GM12878 (cell line): ENCODE data around the gene PNPLA5. TPM values are rescaled to one million over a fixed set of nuclear protein-coding genes. Genes with fewer than 3 reads are reported as not detected.

Experiments
- ATAC-seq: fragments of 200-7000 bp; cut with Tn5 transposase; 3 replicates; pipeline ENCODE4 v1.9.1; 2020; ENCODE audit warnings: mild to moderate bottlenecking, moderate library complexity
- BruUV-seq: library from RNA; stranded (reverse); fragments of 400-500 nt; replicated peaks from 2 replicates; lab custom pipeline; 2021; lab: Mats Ljungman, UMichigan
- CTCF ChIA-PET: fragments of 300-600 bp; sonication (Branson Sonifier 250); formaldehyde crosslinking; extraction: SDS; loops from one replicate; lab custom pipeline; 2021; ENCODE audit warnings: inconsistent platforms; lab: Yijun Ruan, JAX
- POLR2A ChIA-PET: fragments of 350-600 bp; formaldehyde crosslinking; extraction: SDS; loops from one replicate; lab custom pipeline; 2021; ENCODE audit warnings: inconsistent platforms; lab: Charles Lee
- RAD21 ChIA-PET: fragments of 300-600 bp; sonication (Branson Sonifier 250); formaldehyde crosslinking; loops from one replicate; lab custom pipeline; 2023; ENCODE audit warnings: antibody characterized with exemption; ENCODE audit not compliant: unreplicated experiment; lab: Charles Lee
- SMC1A ChIA-PET: fragments of 300-600 bp; sonication (Branson Sonifier 250); formaldehyde crosslinking; loops from one replicate; lab custom pipeline; 2023; ENCODE audit not compliant: unreplicated experiment, uncharacterized antibody; lab: Charles Lee
- DNase-seq: peaks from one replicate; pipeline ENCODE4 v3.0.0-alpha.2; 2011; ENCODE audit warnings: low read depth, low spot score
- FAIRE-seq: peaks from 3 replicates; lab custom pipeline; 2011; peaks lifted over from hg19 to GRCh38; lab: Jason Lieb, UNC
- H2AFZ ChIP-seq: 2 replicates; pipeline ENCODE4 v1.6.0; 2011; ENCODE audit warnings: low read depth, low read length, control low read depth; ENCODE audit not compliant: control insufficient read depth
- H3K27ac ChIP-seq: 2 replicates; pipeline ENCODE4 v1.5.1; 2011; ENCODE audit warnings: control low read depth; ENCODE audit not compliant: control insufficient read depth, insufficient read depth
- H3K27me3 ChIP-seq, 2 experiments: replicated peaks in 1 of 2; 2 replicates each; pipeline versions ENCODE4 v1.6.0 to v1.6.1; 2011; ENCODE audit warnings: low read length in 1 of 2; ENCODE audit not compliant: control insufficient read depth in 2 of 2, insufficient read depth in 2 of 2
- H3K36me3 ChIP-seq, 2 experiments: 2 replicates each; pipeline ENCODE4 v1.5.1; 2011; ENCODE audit warnings: low read length in 1 of 2; ENCODE audit not compliant: control insufficient read depth in 2 of 2, insufficient read depth in 2 of 2
- H3K4me1 ChIP-seq: 2 replicates; pipeline ENCODE4 v1.6.1; 2011; ENCODE audit warnings: mild to moderate bottlenecking, low read length, moderate library complexity, mixed read lengths; ENCODE audit not compliant: control insufficient read depth, insufficient read depth
- H3K4me2 ChIP-seq: 2 replicates; pipeline ENCODE4 v1.6.0; 2011; ENCODE audit warnings: control low read depth; ENCODE audit not compliant: control insufficient read depth, insufficient read depth
- H3K4me3 ChIP-seq: fragments of 200-600 bp; sonication (generic); 2 replicates; pipeline ENCODE4 v1.5.1; 2016
- H3K79me2 ChIP-seq: 2 replicates; pipeline ENCODE4 v1.6.0; 2011; ENCODE audit warnings: low read length; ENCODE audit not compliant: control insufficient read depth, insufficient read depth
- H3K9ac ChIP-seq: 2 replicates; pipeline ENCODE4 v1.8.0; 2011; ENCODE audit warnings: low read length, control low read depth, mixed read lengths; ENCODE audit not compliant: control insufficient read depth, insufficient read depth
- H3K9me3 ChIP-seq: replicated peaks from 3 replicates; pipeline ENCODE4 v1.5.1; 2011; ENCODE audit warnings: mild to moderate bottlenecking, low read length; ENCODE audit not compliant: control insufficient read depth, insufficient read depth
- H4K20me1 ChIP-seq: 2 replicates; pipeline ENCODE4 v1.6.0; 2011; ENCODE audit not compliant: control insufficient read depth, insufficient read depth
- BCLAF1 ChIP-seq: fragments of 450-650 bp; IDR thresholded peaks from 2 replicates; pipeline ENCODE4 v1.6.1; 2017; ENCODE audit warnings: antibody characterized with exemption, mild to moderate bottlenecking, moderate library complexity
- CBFB ChIP-seq: IDR thresholded peaks from 2 replicates; pipeline ENCODE4 v1.6.1; 2016; ENCODE audit warnings: antibody characterized with exemption, low read depth
- ETV6 ChIP-seq, 2 experiments: fragments of 450-650 bp in 1 of 2; IDR thresholded peaks in 1 of 2; conservative IDR thresholded peaks in 1 of 2; 2 replicates each; pipeline ENCODE4 v1.6.1; 2014; ENCODE audit warnings: antibody characterized with exemption in 1 of 2, borderline replicate concordance in 1 of 2, low read depth in 1 of 2, mild to moderate bottlenecking in 1 of 2, moderate library complexity in 1 of 2
- FOS ChIP-seq: IDR thresholded peaks from 3 replicates; pipeline ENCODE4 v1.6.1; 2011; ENCODE audit warnings: borderline replicate concordance; ENCODE audit not compliant: insufficient read length; ENCODE audit errors: extremely low read depth
- MAX ChIP-seq: IDR thresholded peaks from 2 replicates; pipeline ENCODE4 v1.6.1; 2012; ENCODE audit warnings: low read depth, low read length, improper control_type of control experiment
- WGBS: methylation state at CpG from one replicate; pipeline ENCODE4 v1.1.6; 2016; ENCODE audit warnings: low lambda C conversion rate; ENCODE audit not compliant: insufficient replicate concordance, insufficient coverage; ENCODE audit errors: missing lambda C conversion rate; 5-methylcytosine and 5-hydroxymethylcytosine counted together
- in situ Hi-C: fragments of 300-500 bp; cut with MboI; formaldehyde crosslinking; loops from 9 replicates; pipeline ENCODE4 v1.14.3; 2018; ENCODE audit warnings: mixed read lengths
- intact Hi-C: fragments of 100-400 bp; cut with micrococcal nuclease; formaldehyde crosslinking; loops from one replicate; pipeline ENCODE4 v1.14.2; 2022; ENCODE audit not compliant: unreplicated experiment
- polyA plus RNA-seq, 11 experiments: library from polyadenylated mRNA; depleted of rRNA in 4 of 11; unstranded in 6 of 11; stranded (reverse) in 5 of 11; fragments of >200 nt; fragmentation: Nextera tagmentation in 4 of 11; fragmentation: Illumina TruSeq in 1 of 11; extraction: Ambion mirVana in 4 of 11; extraction: Trizol in 1 of 11; gene quantifications; 1 replicate in 1 of 11; 2 replicates in 10 of 11; pipeline versions ENCODE4 v1.2.1 to v1.2.3, GENCODE V29; 2011 to 2016; ENCODE audit warnings: inconsistent platforms in 2 of 11, missing spikeins in 2 of 11, low read depth in 1 of 11
- total RNA-seq, 4 experiments: library from RNA; depleted of rRNA in 3 of 4; stranded (reverse); fragments of >200 nt in 3 of 4; fragmentation: Illumina TruSeq in 1 of 4; extraction: Trizol in 1 of 4; gene quantifications; 2 replicates each; pipeline versions ENCODE4 v1.2.1 to v1.2.3, GENCODE V29; 2013 to 2021

PNPLA5 gene
- total and polyA plus RNA-seq, 10 of the 15 experiments (the other 5 are each of a cell fraction or from before 2014, with no cell fraction given), result not detected

- no peak for TF ChIP-seq CBFB
- TF ChIP-seq BCLAF1, result no peak
- TF ChIP-seq FOS, result no peak
- TF ChIP-seq ETV6 (conservative IDR thresholded peaks at IDR 0.05 in 1 of 2, IDR thresholded peaks at IDR 0.05 in 1 of 2; ENCODE audit: borderline replicate concordance in 1 of 2, low read depth in 1 of 2), result no peak
Observed at GRCh38 chr22:43917521-43917920, 25.7 kb upstream of the PNPLA5 start (continued).

GRCh38 chr22:43911351-43911750 lies 19.5 kb upstream of the PNPLA5 start:
- FAIRE-seq, result no peak
- no peak overlapping the region for H3K4me3 ChIP-seq
- intact Hi-C loops, result no loop called here
- ATAC-seq, result no peak
- BruUV-seq, result no TSS peak
- no peak for DNase-seq
- H3K27ac ChIP-seq, result no peak overlapping the region
- no peaks in the 10 kb centered on the region for H3K36me3 ChIP-seq
- ChIA-PET SMC1A (no interaction called here), CTCF (no interaction called here), RAD21 (no interaction called here), POLR2A (no interaction called here)
- TF ChIP-seq MAX (no peak), FOS (no peak)
- no peak overlapping the region for H2AFZ ChIP-seq
- in situ Hi-C loops, result no loop called here
- no peaks in the 10 kb centered on the region for H3K79me2 ChIP-seq
- H3K9ac ChIP-seq, result no peak overlapping the region
- H4K20me1 ChIP-seq, result no peaks in the 10 kb centered on the region
- H3K27me3 ChIP-seq, result peaks cover 0 to 6% of the 10 kb centered on the region in 2 experiments; a peak in 2 of 4 replicates
- H3K4me2 ChIP-seq, result no peak overlapping the region
- WGBS, result 0% methylated on average over 4 of the region's 4 CpGs
- H3K9me3 ChIP-seq, result no peaks in the 10 kb centered on the region
- no peaks in the 10 kb centered on the region for H3K4me1 ChIP-seq
